ENCODE data around the gene FAM110A. TPM values are rescaled to one million over a fixed set of nuclear protein-coding genes. Genes with fewer than 3 reads are reported as not detected.

Gene FAM110A
- polyA plus RNA-seq, 2 of the 4 experiments (the other 2 are of a cell fraction), result 3.1 to 4.4 TPM

- Histone ChIP-seq H3K4me1 (no peaks in the 10 kb centered on the region), H3K9me3 (no peaks in the 10 kb centered on the region), H3K27ac (no peak overlapping the region), H3K4me2 (no peak overlapping the region), H3K4me3 (no peak overlapping the region)
- no peak for TF ChIP-seq KDM1A (IDR thresholded peaks at IDR 0.05; ENCODE audit: low read depth)
- no peak for TF ChIP-seq KDM5A (IDR thresholded peaks at IDR 0.05)
- no peak for TF ChIP-seq HEYL (CRISPR knock-in tag; IDR thresholded peaks at IDR 0.05)
- no peak for TF ChIP-seq HOXA7 (CRISPR knock-in tag; IDR thresholded peaks at IDR 0.05)
- TF ChIP-seq PBX3 (IDR thresholded peaks at IDR 0.05), result no peak
- TF ChIP-seq HMGXB4 (CRISPR knock-in tag; IDR thresholded peaks at IDR 0.05; ENCODE audit: borderline replicate concordance), result no peak
- no peak for TF ChIP-seq NR3C1 (IDR thresholded peaks at IDR 0.05)
- TF ChIP-seq JUNB (IDR thresholded peaks at IDR 0.05), result no peak
- no peak for TF ChIP-seq CHD2 (IDR thresholded peaks at IDR 0.05; ENCODE audit: low read length, partially characterized antibody)
- no peak for TF ChIP-seq JUN (IDR thresholded peaks at IDR 0.05)
- TF ChIP-seq FOSB (CRISPR knock-in tag; IDR thresholded peaks at IDR 0.05), result no peak
- TF ChIP-seq EHF (CRISPR knock-in tag; IDR thresholded peaks at IDR 0.05), result no peak
- no peak for TF ChIP-seq SMC3 (IDR thresholded peaks at IDR 0.05)
- no peak for TF ChIP-seq RCOR1 (IDR thresholded peaks at IDR 0.05; ENCODE audit: low read depth, low read length)
- TF ChIP-seq TP53 (CRISPR knock-in tag; IDR thresholded peaks at IDR 0.05), result no peak
- TF ChIP-seq MYC (IDR thresholded peaks at IDR 0.05; ENCODE audit: borderline replicate concordance, low read length), result no peak
- no peak for TF ChIP-seq TFCP2L1 (CRISPR knock-in tag; IDR thresholded peaks at IDR 0.05)
- TF ChIP-seq CEBPB (IDR thresholded peaks at IDR 0.05), result no peak
- no peak for TF ChIP-seq ELK1 (IDR thresholded peaks at IDR 0.05; ENCODE audit: low read depth, low read length)
- TF ChIP-seq CBX2 (IDR thresholded peaks at IDR 0.05; ENCODE audit: borderline replicate concordance, low read depth), result no peak
- POLR2A ChIA-PET, result no interaction called here
- ATAC-seq (no peak), DNase-seq (ENCODE audit: low read depth in 1 of 2, low spot score in 1 of 2) (no peak), FAIRE-seq (no peak)
- CTCF ChIA-PET, result interaction anchor here (1.0 to 22.7 kb wide), 5 partner anchors 9 to 279 kb away, joined by 3 to 872 read pairs (median 16); no protein-coding TSS in a partner anchor
- 39% methylated on average over 6 of the region's 6 CpGs for WGBS (ENCODE audit: missing lambda C conversion rate)
Observed at GRCh38 chr20:828987-829386, 4.5 kb upstream of the FAM110A start.

- ATAC-seq (no peak), DNase-seq (ENCODE audit: low read depth in 1 of 2, low spot score in 1 of 2) (no peak), FAIRE-seq (no peak)
- ChIA-PET CTCF (interaction anchor here (0.6 to 22.7 kb wide), 6 partner anchors 9 to 279 kb away, joined by 3 to 872 read pairs (median 10); no protein-coding TSS in a partner anchor), POLR2A (no interaction called here)
- Histone ChIP-seq H3K9me3 (no peaks in the 10 kb centered on the region), H3K4me3 (no peak overlapping the region), H3K4me2 (no peak overlapping the region), H3K27ac (no peak overlapping the region), H3K4me1 (peaks cover 4% of the 10 kb centered on the region; the same call in 2 of the 3 replicates)
- WGBS (ENCODE audit: missing lambda C conversion rate), result 89% methylated on average over 2 of the region's 2 CpGs
- no peak for TF ChIP-seq NPAS2 (CRISPR knock-in tag; IDR thresholded peaks at IDR 0.05; ENCODE audit: borderline replicate concordance)
- TF ChIP-seq HEYL (CRISPR knock-in tag; IDR thresholded peaks at IDR 0.05), result no peak
- no peak for TF ChIP-seq JUNB (IDR thresholded peaks at IDR 0.05)
- TF ChIP-seq GATA3 (IDR thresholded peaks at IDR 0.05; ENCODE audit: borderline replicate concordance), result no peak
- TF ChIP-seq POLR2AphosphoS2 (conservative IDR thresholded peaks at IDR 0.05; ENCODE audit: low read length), result no peak
- TF ChIP-seq MYC (IDR thresholded peaks at IDR 0.05; ENCODE audit: borderline replicate concordance, low read length), result no peak
- no peak for TF ChIP-seq EHF (CRISPR knock-in tag; IDR thresholded peaks at IDR 0.05)
- TF ChIP-seq HMGXB4 (CRISPR knock-in tag; IDR thresholded peaks at IDR 0.05; ENCODE audit: borderline replicate concordance), result no peak
- TF ChIP-seq PBX3 (IDR thresholded peaks at IDR 0.05), result no peak
- no peak for TF ChIP-seq MAX (IDR thresholded peaks at IDR 0.05)
- TF ChIP-seq POLR2A (IDR thresholded peaks at IDR 0.05; ENCODE audit: low read length), result no peak
- no peak for TF ChIP-seq USF2 (IDR thresholded peaks at IDR 0.05)
- no peak for TF ChIP-seq NFE2L2 (conservative IDR thresholded peaks at IDR 0.05; ENCODE audit: low read length)
- no peak for TF ChIP-seq RAD21 (conservative IDR thresholded peaks at IDR 0.05 in 1 of 2, IDR thresholded peaks at IDR 0.05 in 1 of 2)
Observed at GRCh38 chr20:829551-829950, 4.0 kb upstream of the FAM110A start.
